Activated CD4-positive, alpha-beta T cell treated with anti-CD3 and anti-CD28 coated beads, Interleukin-2, Interleukin-6, amounts not matched to agents 100 ng/mL and 50 ng/mL, durations not matched to agents 16 hours and 8 hours (primary cell): ENCODE results near the gene ZNF619.

Source experiments
- DNase-seq: peaks from one replicate; pipeline ENCODE4 v3.0.0-alpha.2; 2020

ZNF619 gene

DNA sequence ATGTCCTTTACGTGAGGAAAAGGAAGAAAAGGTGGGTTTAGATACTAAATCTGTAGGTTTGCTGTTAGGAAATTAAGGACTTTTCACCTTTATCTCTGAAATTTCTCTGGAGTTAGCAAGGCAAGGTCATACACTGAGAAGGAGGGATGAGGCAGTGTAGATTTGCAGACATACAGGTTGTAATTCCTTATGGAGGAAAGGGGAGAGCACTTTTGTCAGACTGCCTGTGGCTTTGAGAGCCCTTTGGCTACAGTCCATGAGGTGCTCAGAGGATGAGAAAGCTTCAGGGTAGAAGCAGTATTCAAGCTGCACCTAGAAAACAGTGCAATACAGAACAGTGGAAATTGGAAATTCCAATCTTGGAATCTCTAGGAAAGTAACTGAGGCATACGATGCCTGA is 11.5 kb upstream of the ZNF619 start:
- DNase-seq, result no peak

- no peak for DNase-seq
These were observed 8.9 kb upstream of the ZNF619 start for GRCh38 chr3:40468018-40468417.

GRCh38 chr3:40470701-40471100 is 6.2 kb upstream of the ZNF619 start:
- no peak for DNase-seq

- no peak for DNase-seq
These were observed 744 bp downstream of the ZNF619 start for GRCh38 chr3:40477666-40478065.

DNA sequence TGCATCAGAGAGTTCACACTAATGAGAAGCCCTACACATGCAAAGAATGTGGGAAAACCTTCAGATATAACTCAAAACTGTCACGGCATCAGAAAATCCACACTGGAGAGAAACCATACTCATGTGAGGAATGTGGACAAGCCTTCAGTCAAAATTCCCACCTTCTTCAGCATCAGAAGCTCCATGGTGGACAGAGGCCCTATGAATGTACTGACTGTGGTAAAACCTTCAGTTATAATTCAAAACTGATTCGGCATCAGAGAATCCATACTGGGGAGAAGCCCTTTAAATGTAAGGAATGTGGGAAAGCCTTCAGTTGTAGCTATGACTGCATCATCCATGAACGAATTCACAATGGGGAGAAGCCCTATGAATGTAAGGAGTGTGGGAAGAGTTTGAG is 10.2 kb downstream of the ZNF619 start:
- DNase-seq, result no peak

- DNase-seq, result no peak
These were observed 14.0 kb downstream of the ZNF619 start for GRCh38 chr3:40490916-40491315.

- DNase-seq, result no peak
These were observed 17.8 kb downstream of the ZNF619 start for GRCh38 chr3:40494698-40495097.

DNA sequence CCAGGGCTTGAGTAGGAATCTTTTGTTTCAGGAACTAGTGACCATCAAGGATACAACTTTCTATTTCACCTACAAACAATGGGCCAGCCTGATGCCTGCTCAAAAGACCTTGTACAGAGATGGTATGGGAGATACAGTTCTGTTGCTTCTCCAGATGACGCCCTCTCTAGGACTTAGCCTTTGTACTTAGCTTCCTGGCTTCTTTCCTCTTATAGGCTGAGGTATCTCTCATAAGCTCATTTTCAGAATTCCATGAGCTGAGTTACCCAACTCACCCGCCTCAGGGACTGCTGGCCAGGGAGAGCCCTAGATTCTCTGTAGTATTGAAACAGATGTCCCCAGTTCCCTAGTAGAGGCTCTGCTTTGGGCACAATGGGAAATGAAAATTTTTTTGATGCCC is 20.4 kb downstream of the ZNF619 start:
- DNase-seq, result no peak

GRCh38 chr3:40499952-40500351 is 23.0 kb downstream of the ZNF619 start:
- no peak for DNase-seq

GRCh38 chr3:40502034-40502433 is 25.1 kb downstream of the ZNF619 start:
- DNase-seq, result no peak

GRCh38 chr3:40504636-40505430 is 27.9 kb downstream of the ZNF619 start:
- DNase-seq, result peak; percentile 10

DNA sequence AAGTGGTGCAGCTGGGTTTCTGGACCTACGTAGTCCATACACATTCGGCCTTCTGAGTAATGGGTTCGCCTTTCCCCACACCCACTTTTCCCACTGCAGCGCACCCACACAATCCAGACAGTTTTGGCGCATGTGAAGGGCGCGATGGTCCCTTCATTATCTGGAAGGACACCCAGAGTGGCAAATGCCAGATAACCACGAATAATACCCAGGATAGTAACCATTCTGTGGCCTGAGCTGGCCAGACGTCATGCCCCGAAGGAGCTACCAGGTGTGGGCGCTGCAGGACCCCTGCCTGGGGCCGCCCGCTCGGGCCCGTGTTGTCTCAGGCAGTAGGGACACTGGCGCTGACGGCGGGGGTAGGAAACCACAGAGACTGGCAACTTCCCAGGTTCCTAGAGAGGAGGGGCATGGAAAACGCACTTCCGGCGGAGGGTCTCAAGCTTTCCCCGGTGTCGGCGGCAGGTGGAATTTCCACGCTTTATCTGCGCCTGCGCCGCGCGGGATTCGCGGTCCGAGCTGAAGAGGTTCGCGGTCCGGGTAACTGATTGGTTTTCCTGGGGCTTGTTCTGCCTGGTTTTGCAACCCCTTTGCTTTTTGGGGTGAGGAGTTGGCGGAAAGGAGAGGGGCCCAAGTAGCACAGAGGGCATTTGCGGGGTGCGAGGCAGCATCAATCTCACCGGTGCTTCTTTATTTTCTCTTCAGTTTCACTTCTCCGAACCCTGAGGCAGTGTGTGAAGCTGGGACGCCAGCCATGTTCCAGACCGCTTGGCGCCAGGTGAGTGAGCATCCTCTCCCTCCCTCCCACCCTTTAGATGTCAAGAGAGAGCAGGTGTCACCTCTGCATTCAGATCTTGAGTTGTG is 28.9 kb downstream of the ZNF619 start, which contains the start of gene ZNF620:
Gene ZNF620, plus strand, starts transcription at position 441 of the 864 bp plus-strand sequence. Its CDS starts 314 bp downstream, at position 755.
- DNase-seq, result peak; percentile 59

DNA sequence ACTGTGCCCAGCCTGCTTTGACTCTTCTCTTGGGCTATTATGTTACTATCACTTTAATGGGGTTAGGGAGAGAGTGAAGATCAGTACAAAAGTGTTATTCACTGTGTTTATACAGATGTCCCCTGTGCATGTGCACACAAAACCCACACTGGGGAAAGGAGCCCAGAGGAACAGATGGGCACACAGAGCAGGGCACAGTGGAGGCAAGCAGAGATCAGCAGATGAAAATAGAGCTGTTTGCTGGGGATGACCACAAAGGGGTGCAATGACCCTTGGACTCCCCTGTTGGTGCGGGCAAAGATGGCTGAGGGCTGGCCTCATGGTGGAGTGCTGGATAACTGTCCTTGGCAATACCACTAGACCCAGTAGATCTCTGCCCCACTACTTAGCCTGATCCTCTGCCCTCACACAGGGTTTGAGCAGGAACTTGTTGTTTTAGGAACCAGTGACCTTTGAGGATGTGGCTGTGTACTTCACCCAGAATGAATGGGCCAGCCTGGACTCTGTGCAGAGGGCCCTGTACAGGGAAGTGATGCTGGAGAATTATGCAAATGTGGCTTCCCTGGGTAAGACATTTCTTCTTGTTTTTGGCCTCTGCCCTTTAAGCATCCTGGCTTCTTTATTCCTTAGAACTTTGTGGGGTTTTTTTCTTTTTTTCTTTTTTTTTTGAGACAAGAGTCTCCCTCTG is 34.3 kb downstream of the ZNF619 start:
- DNase-seq, result no peak

DNA sequence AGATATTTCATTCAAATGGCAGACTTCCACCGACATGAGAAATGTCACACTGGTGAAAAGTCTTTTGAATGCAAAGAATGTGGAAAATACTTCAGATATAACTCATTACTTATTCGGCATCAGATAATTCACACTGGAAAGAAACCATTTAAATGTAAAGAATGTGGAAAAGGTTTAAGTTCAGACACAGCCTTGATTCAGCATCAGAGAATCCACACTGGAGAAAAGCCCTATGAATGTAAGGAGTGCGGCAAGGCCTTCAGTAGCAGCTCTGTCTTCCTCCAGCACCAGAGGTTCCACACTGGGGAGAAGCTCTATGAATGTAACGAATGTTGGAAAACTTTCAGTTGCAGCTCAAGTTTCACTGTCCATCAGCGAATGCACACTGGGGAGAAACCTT is 39.3 kb downstream of the ZNF619 start:
- no peak for DNase-seq

DNA sequence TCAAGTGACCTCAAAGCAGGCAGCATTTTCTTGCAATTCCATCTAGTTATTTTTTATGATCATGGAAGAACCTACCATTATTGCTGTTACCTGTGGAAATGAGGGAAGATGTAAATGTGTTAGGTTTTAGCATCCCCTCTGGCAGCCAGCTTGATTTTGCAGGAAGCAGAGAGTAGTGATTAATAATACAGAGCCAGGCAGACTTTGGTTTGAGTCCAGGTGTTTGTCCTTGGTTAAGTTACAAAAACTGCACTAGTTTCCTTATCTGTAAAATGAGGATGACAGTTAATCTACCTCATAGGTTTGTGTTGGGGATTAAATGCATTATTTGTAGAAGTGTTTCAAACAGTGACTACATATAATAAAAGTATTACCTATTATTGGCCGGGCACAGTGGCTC is 41.1 kb downstream of the ZNF619 start:
- no peak for DNase-seq

DNA sequence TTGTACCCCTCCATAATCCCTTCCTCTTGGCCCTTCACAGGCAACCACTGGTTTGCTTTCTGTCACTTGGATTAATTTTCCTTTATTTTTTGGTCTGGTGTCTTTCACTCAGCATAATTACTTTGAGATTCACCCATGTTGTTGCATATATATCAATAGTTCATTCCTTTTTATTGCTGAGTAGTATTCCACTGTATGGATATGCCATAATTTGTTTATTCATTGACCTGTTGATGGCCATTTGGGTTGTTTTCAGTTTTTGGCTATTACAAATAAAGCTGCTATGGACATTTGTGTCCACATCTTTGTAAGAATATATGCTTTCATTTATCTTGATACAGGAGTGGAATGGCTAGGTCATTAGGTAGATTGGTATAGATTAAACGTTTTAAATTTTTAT is 41.9 kb downstream of the ZNF619 start:
- DNase-seq, result no peak

DNA sequence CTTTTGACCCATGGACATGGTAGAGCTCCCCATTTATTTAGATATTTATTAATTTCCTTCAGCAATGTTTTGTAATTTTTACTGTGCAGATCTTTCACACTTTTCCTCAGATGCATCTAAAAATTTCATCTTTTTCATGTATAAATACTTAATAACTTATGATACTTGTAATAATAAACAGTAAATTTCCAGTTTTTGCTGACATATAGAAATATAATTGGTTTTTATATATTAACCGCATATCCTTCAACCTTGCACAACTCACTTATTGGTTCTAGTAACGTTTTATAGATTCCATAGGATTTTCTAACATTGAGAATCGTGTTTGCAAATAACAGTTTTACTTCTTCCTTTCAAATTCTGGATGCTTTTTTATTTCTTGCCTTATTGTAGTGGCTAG is 44.3 kb downstream of the ZNF619 start:
- DNase-seq, result no peak

DNA sequence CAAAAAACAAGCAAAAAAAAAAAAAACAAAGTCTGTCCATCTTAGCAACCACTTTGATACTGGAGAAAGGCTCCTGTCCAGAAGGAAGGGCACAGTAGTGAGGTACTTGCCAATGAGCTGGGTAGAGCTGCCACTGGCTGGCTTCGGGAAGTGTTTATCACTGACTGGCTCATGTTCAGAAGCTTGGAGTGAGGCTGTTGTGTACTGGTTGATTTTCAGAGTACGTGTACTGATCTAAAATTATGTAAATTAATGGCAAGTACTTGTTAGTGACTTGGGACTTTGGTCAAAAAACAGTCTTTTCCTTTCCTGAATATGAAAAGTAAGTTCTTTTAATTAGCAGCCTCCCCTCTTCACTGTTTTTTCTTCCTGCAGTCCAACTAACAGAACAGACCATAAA is 46.9 kb downstream of the ZNF619 start:
- no peak for DNase-seq

DNA sequence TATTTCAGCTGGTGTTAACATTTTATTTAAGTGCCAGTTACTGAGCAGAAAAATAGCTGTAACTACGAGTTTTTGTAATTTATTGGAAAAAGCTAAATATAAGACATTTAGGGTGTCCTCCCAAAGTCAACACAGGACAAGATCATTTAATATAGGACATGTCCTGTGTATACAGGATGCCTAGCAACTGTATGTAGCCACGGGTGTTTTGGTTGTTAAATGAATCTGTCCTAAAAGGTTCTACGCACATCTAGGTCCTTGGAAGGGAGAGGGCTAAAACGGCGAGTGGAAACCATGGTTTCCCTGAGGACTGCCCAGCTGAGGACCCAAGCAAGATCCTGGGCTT is 47.3 kb downstream of the ZNF619 start:
- DNase-seq, result no peak

- DNase-seq, result peak; percentile 90
These were observed 47.8 kb downstream of the ZNF619 start, which contains the start of gene ZNF621 for GRCh38 chr3:40524568-40525285. Gene ZNF621, plus strand, starts transcription at chr3:40524960. Its CDS starts 881 bp downstream, at chr3:40525841.

GRCh38 chr3:40528426-40528825 is 51.5 kb downstream of the ZNF619 start:
- no peak for DNase-seq

DNA sequence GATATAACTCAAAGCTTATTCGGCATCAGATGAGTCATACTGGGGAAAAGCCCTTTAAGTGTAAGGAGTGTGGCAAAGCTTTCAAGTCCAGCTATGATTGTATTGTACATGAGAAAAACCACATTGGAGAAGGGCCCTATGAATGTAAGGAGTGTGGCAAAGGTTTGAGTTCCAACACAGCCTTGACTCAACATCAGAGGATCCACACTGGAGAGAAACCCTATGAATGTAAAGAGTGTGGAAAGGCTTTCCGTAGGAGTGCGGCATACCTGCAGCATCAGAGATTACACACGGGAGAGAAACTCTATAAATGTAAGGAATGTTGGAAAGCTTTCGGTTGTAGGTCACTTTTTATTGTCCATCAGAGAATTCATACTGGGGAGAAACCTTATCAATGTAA is 55.3 kb downstream of the ZNF619 start:
- no peak for DNase-seq

- no peak for DNase-seq
These were observed 57.4 kb downstream of the ZNF619 start for GRCh38 chr3:40534283-40534682.
